Prostate gland (tissue), 2 donors: ENCODE results near the gene JSRP1. TPM values are rescaled to one million over a fixed set of nuclear protein-coding genes. Genes with fewer than 3 reads are reported as not detected.

Experiments
- DNase-seq: peaks from one replicate; pipeline ENCODE4 v3.0.0-alpha.2; 2019; ENCODE audit warnings: low spot score
- H3K27ac ChIP-seq, 2 donors: fragments of 200-600 bp; sonication (generic); 2 replicates each; pipeline ENCODE4 v1.5.1; 2017 to 2019
- H3K27me3 ChIP-seq: fragments of 200-600 bp; sonication (generic); replicated peaks from 2 replicates; pipeline ENCODE4 v1.5.1; 2019; ENCODE audit not compliant: insufficient read depth
- H3K36me3 ChIP-seq, 2 donors: fragments of 200-600 bp; sonication (generic); 1 replicate in 1 of 2; 2 replicates in 1 of 2; pipeline versions ENCODE4 v1.5.1 to v1.8.1; 2017 to 2019
- H3K4me1 ChIP-seq: fragments of 200-600 bp; sonication (generic); replicated peaks from 2 replicates; pipeline ENCODE4 v1.5.1; 2019
- H3K4me3 ChIP-seq, 2 donors: fragments of 200-600 bp; sonication (generic); 2 replicates each; pipeline ENCODE4 v1.5.1; 2017 to 2019
- H3K9me3 ChIP-seq: fragments of 200-600 bp; sonication (generic); 2 replicates; pipeline ENCODE4 v1.5.1; 2017
- POLR2A ChIP-seq: fragments of 450-650 bp; IDR thresholded peaks from one replicate; pipeline ENCODE4 v1.6.1; 2016; ENCODE audit warnings: antibody characterized with exemption, mild to moderate bottlenecking
- POLR2AphosphoS5 ChIP-seq: sonication (generic); formaldehyde crosslinking; IDR thresholded peaks from one replicate; pipeline ENCODE4 v1.6.1; 2017; ENCODE audit warnings: antibody characterized with exemption
- WGBS: methylation state at CpG from one replicate; pipeline ENCODE4 v1.1.5; 2018; 5-methylcytosine and 5-hydroxymethylcytosine counted together
- intact Hi-C: fragments of 100-400 bp; cut with DNase I; formaldehyde crosslinking; loops from one replicate; pipeline ENCODE4 v1.14.2; 2022
- total RNA-seq, 2 donors: library from RNA; depleted of rRNA; stranded (reverse); fragments of >200 nt; gene quantifications; one replicate each; pipeline ENCODE4 v1.1.0, GENCODE V29; 2016
- TF ChIP-seq, protein P1 (sequence below), 4 experiments: fragments of 200-600 bp in 2 of 4; fragments of 450-650 bp in 2 of 4; sonication (generic) in 2 of 4; IDR thresholded peaks; 1 replicate in 3 of 4; 2 replicates in 1 of 4; pipeline ENCODE4 v1.5.1; 2016 to 2019; ENCODE audit warnings: antibody characterized with exemption in 4 of 4, mild to moderate bottlenecking in 2 of 4, moderate library complexity in 2 of 4

The JSRP1 gene
- total RNA-seq, 2 donors from 2014 or later = 0.96 TPM; not detected in 1

DNA sequence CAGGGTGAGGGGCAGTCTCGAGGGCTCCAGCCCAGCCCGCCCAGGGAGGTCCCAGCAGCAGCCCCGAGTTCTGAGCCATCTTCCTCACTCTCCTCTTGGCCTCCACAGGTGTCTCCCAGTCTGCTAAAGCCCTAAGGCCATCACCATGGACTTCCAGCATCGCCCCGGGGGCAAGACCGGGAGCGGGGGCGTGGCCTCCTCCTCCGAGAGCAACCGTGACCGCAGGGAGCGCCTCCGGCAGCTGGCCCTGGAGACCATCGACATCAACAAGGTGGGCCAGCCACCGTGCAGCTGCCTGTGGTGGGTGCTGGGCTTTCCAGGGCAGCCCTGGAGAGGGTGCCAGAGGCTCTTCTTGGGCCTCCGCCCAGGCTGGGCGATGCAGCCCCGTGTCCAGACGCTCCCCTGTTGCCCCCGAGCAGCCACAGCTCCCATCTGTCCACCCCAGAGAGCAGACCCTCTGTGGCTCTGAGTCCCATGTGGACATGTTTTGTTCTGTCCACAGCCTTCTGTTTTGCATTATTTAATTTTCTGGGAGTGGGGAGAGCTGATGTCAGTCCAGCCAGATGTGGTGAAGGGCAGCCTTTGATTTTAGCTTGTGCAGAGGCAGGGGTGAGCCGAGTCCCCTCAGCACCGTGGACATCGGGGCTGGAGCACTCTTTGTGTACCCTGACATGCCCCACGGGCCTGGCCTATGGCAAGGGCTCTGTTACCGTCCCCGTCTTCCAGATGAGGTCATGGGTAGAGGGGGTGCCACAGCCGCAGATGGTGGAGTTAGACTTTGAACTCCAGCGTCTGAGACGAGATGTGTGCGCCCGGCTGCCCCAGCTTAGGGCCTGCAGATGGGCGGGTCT lies 12.7 kb downstream of the JSRP1 start:
- no peak for DNase-seq
- no peak for TF ChIP-seq POLR2A
- TF ChIP-seq, protein P1, sequence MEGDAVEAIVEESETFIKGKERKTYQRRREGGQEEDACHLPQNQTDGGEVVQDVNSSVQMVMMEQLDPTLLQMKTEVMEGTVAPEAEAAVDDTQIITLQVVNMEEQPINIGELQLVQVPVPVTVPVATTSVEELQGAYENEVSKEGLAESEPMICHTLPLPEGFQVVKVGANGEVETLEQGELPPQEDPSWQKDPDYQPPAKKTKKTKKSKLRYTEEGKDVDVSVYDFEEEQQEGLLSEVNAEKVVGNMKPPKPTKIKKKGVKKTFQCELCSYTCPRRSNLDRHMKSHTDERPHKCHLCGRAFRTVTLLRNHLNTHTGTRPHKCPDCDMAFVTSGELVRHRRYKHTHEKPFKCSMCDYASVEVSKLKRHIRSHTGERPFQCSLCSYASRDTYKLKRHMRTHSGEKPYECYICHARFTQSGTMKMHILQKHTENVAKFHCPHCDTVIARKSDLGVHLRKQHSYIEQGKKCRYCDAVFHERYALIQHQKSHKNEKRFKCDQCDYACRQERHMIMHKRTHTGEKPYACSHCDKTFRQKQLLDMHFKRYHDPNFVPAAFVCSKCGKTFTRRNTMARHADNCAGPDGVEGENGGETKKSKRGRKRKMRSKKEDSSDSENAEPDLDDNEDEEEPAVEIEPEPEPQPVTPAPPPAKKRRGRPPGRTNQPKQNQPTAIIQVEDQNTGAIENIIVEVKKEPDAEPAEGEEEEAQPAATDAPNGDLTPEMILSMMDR (IDR thresholded peaks at IDR 0.05) = no peak
- TF ChIP-seq POLR2AphosphoS5 = no peak
- intact Hi-C loops = no loop called here
- H3K9me3 ChIP-seq = no peaks in the 10 kb centered on the region
- no peak overlapping the region for H3K4me3 ChIP-seq
- 81% methylated on average over 17 of the region's 32 CpGs for WGBS
- peaks cover 40 to 43% of the 10 kb centered on the region in 2 donors for H3K36me3 ChIP-seq
- no peaks in the 10 kb centered on the region for H3K27me3 ChIP-seq
- no peak overlapping the region for H3K27ac ChIP-seq
- peaks cover 15% of the 10 kb centered on the region for H3K4me1 ChIP-seq

DNA sequence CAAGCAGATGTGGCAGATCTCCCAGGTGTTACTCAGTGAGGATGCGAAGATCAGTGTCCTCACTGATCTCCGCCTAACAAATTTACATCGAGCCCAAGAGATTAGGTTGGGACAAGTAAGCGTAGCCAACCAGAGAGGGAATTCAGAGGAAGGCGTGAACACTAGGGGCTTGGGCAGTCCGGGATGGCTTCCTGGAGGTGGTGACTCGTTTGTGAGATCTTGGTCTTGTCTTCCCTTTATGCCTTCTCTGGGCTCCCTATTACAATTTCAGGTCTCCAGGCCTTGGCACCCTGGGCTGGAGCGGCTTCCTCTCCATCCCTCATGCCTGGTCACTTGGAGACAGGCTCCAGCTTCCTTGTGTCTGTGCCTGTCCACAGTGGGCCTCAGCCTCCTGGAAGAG lies 13.4 kb downstream of the JSRP1 start:
- TF ChIP-seq, protein P1 (IDR thresholded peaks at IDR 0.05) = no peak
- TF ChIP-seq POLR2A = no peak
- TF ChIP-seq POLR2AphosphoS5 = no peak
- Histone ChIP-seq H3K36me3 (peaks cover 40 to 43% of the 10 kb centered on the region in 2 donors), H3K9me3 (no peaks in the 10 kb centered on the region), H3K4me3 (no peak overlapping the region), H3K4me1 (peaks cover 20% of the 10 kb centered on the region), H3K27ac (no peak overlapping the region), H3K27me3 (no peaks in the 10 kb centered on the region)
- intact Hi-C loops = no loop called here
- no peak for DNase-seq
- 91% methylated on average over 8 of the region's 8 CpGs for WGBS

DNA sequence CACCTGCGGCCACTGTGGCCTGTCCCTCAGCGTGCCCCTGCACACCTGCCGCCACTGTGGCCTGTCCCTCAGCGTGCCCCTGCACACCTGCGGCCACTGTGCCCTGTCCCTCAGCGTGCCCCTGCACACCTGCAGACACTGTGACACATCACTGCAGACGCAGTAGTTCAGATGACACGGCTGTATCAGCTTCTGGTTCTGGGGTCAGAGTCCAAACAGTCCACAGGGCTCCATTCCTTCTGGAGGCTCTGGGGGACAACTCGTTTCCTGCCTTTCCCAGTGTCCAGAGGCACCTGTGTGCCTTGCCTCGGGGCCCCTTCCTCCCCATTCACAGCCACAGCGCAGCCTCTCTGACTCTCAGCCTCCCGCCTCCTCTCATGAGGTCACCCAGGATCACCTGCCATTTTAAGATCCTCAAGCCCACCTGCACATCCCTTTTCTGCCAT lies 14.1 kb downstream of the JSRP1 start:
- peaks cover 24% of the 10 kb centered on the region for H3K4me1 ChIP-seq

DNA sequence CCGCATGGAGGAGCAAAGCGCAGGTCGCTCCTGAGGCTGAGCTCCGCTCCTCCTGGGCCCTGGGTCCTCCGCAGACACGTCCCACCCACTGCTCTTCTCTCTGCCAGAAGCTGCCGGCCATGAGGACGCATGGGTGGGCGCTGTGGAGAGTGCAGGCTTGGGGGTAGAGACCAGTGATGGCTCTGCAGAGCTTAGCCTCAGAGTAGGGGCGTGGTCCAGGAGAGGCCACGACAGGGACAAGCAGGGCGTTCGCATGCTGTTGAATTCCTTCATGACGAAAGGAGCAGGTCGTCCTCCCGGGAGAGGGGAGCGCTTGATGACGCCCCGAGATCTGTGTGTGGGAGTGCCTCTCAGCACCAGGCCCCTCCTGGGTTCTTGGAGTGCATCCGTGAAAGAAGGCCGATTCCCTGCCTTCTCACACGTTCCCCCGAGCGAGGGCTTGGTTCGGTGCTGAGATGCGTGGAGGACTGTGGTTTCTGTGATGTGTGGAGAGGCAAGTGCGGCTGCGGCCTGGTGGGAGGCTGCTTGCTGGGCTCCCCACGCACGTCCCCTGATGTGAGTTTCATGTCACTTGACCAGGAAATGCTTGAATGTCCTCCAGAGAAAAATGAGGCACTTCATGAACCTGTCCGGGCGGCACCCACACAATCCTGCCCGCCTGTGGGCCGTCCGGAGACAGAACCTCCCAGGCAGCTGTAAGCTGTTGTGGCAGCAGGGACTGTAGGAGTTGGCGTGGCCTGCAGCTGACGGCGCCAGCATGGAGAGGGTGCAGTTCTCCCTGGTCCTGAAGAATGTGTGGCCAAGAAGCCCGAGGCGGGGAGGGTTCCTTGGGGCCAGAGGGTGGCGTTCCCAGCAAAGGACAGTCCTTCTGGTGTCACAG lies 15.1 kb downstream of the JSRP1 start:
- DNase-seq = no peak
- intact Hi-C loops = no loop called here
- no peaks in the 10 kb centered on the region for H3K27me3 ChIP-seq
- peaks cover 27 to 29% of the 10 kb centered on the region in 2 donors for H3K36me3 ChIP-seq
- H3K4me3 ChIP-seq = no peak overlapping the region
- peaks cover 24% of the 10 kb centered on the region for H3K4me1 ChIP-seq
- WGBS = 54% methylated on average over 40 of the region's 41 CpGs
- H3K9me3 ChIP-seq = no peaks in the 10 kb centered on the region
- no peak for TF ChIP-seq POLR2A
- TF ChIP-seq POLR2AphosphoS5 = no peak
- TF ChIP-seq, protein P1 (IDR thresholded peaks at IDR 0.05) = peak in 1 of 4 experiments; percentile 7
- H3K27ac ChIP-seq = peak overlapping the region; percentile 9 to 26

More for the DNA sequence above, 14.1 kb downstream of the JSRP1 start:
- Histone ChIP-seq H3K36me3 (peaks cover 36 to 38% of the 10 kb centered on the region in 2 donors), H3K27me3 (no peaks in the 10 kb centered on the region), H3K9me3 (no peaks in the 10 kb centered on the region), H3K4me3 (no peak overlapping the region), H3K27ac (no peak overlapping the region)
- no peak for DNase-seq
- 87% methylated on average over 12 of the region's 12 CpGs for WGBS
- intact Hi-C loops = no loop called here
- TF ChIP-seq, protein P1 (IDR thresholded peaks at IDR 0.05) = no peak
- no peak for TF ChIP-seq POLR2A
- no peak for TF ChIP-seq POLR2AphosphoS5
